ENCODE results near the gene NFKBIE. TPM values are rescaled to one million over a fixed set of nuclear protein-coding genes. Genes with fewer than 3 reads are reported as not detected.

The NFKBIE gene
- total and polyA plus RNA-seq, 2 of the 13 experiments (the other 11 are each of a cell fraction or from before 2014, with no cell fraction given): 6.7 to 14.5 TPM

- TF ChIP-seq, protein P1, sequence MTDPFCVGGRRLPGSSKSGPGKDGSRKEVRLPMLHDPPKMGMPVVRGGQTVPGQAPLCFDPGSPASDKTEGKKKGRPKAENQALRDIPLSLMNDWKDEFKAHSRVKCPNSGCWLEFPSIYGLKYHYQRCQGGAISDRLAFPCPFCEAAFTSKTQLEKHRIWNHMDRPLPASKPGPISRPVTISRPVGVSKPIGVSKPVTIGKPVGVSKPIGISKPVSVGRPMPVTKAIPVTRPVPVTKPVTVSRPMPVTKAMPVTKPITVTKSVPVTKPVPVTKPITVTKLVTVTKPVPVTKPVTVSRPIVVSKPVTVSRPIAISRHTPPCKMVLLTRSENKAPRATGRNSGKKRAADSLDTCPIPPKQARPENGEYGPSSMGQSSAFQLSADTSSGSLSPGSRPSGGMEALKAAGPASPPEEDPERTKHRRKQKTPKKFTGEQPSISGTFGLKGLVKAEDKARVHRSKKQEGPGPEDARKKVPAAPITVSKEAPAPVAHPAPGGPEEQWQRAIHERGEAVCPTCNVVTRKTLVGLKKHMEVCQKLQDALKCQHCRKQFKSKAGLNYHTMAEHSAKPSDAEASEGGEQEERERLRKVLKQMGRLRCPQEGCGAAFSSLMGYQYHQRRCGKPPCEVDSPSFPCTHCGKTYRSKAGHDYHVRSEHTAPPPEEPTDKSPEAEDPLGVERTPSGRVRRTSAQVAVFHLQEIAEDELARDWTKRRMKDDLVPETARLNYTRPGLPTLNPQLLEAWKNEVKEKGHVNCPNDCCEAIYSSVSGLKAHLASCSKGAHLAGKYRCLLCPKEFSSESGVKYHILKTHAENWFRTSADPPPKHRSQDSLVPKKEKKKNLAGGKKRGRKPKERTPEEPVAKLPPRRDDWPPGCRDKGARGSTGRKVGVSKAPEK (CRISPR knock-in tag; IDR thresholded peaks at IDR 0.05; ENCODE audit: borderline replicate concordance): no peak
- peak; percentile 98 for TF ChIP-seq ZBED4 (CRISPR knock-in tag; IDR thresholded peaks at IDR 0.05; ENCODE audit: borderline replicate concordance)
- TF ChIP-seq ZFP1 (CRISPR knock-in tag; IDR thresholded peaks at IDR 0.05): no peak
- TF ChIP-seq SRSF1 (optimal IDR thresholded peaks at IDR 0.05; ENCODE audit: low read depth, low read length): peak; percentile 98
- no peak for TF ChIP-seq NR3C1 (CRISPR knock-in tag; IDR thresholded peaks at IDR 0.05)
- no peak for TF ChIP-seq TEF (CRISPR knock-in tag; IDR thresholded peaks at IDR 0.05)
- no peak for TF ChIP-seq EP300 (IDR thresholded peaks at IDR 0.05; ENCODE audit: low read depth in 2 of 2, low read length in 2 of 2)
- TF ChIP-seq EP300 (CRISPR knock-in tag; IDR thresholded peaks at IDR 0.05; ENCODE audit: borderline replicate concordance): no peak
- TF ChIP-seq ARID4A (CRISPR knock-in tag; IDR thresholded peaks at IDR 0.05; ENCODE audit: borderline replicate concordance): peak; percentile 70; the same call in 1 of the 2 replicates
- TF ChIP-seq POLR2AphosphoS5 (IDR thresholded peaks at IDR 0.05; ENCODE audit: low read depth, low read length): peak; percentile 88
- no peak for TF ChIP-seq CCAR2 (optimal IDR thresholded peaks at IDR 0.05; ENCODE audit: low read depth, low read length)
- TF ChIP-seq HMG20A (CRISPR knock-in tag; IDR thresholded peaks at IDR 0.05; ENCODE audit: borderline replicate concordance): no peak
- TF ChIP-seq, protein P2, sequence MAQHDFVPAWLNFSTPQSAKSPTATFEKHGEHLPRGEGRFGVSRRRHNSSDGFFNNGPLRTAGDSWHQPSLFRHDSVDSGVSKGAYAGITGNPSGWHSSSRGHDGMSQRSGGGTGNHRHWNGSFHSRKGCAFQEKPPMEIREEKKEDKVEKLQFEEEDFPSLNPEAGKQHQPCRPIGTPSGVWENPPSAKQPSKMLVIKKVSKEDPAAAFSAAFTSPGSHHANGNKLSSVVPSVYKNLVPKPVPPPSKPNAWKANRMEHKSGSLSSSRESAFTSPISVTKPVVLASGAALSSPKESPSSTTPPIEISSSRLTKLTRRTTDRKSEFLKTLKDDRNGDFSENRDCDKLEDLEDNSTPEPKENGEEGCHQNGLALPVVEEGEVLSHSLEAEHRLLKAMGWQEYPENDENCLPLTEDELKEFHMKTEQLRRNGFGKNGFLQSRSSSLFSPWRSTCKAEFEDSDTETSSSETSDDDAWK (CRISPR knock-in tag; IDR thresholded peaks at IDR 0.05): no peak
- no peak for TF ChIP-seq IRF1 (CRISPR knock-in tag; IDR thresholded peaks at IDR 0.05; ENCODE audit: low read depth)
Measured at GRCh38 chr6:44265007-44265721, at the start of gene NFKBIE (continued).

All from HepG2 (cell line).